ENCODE results near the gene ANKS1B.

ANKS1B gene

DNA sequence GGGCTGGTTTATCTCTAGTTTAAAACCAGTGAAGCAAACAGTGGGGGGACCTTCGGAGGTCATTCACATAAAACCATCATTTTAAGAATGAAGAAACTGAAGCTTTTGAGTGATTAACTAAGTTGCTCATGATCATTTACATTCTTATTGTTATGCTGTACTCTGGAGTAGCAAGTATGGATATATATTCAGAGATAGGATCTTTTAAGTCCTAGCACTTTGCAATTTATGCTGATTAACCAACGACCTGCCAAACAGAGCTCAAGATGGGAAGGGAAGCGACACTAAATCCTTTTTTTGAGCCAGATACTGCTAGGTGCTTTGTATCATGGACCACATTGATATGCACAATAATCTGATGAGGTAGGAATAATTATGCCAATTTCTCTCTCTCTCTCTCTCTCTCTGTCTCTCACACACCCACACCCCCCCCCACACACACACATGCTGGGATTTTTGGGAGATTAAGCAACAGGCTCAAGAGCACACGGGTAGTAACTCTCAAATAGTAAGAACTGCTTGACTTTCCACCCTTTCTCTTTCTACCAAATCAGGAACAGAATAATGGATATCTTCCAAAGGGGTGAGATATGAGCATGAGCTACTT is 1036.3 kb downstream of the ANKS1B start:
- TF ChIP-seq, protein P1, sequence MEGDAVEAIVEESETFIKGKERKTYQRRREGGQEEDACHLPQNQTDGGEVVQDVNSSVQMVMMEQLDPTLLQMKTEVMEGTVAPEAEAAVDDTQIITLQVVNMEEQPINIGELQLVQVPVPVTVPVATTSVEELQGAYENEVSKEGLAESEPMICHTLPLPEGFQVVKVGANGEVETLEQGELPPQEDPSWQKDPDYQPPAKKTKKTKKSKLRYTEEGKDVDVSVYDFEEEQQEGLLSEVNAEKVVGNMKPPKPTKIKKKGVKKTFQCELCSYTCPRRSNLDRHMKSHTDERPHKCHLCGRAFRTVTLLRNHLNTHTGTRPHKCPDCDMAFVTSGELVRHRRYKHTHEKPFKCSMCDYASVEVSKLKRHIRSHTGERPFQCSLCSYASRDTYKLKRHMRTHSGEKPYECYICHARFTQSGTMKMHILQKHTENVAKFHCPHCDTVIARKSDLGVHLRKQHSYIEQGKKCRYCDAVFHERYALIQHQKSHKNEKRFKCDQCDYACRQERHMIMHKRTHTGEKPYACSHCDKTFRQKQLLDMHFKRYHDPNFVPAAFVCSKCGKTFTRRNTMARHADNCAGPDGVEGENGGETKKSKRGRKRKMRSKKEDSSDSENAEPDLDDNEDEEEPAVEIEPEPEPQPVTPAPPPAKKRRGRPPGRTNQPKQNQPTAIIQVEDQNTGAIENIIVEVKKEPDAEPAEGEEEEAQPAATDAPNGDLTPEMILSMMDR (IDR thresholded peaks at IDR 0.05) = no peak
- H3K27ac ChIP-seq = no peak overlapping the region

DNA sequence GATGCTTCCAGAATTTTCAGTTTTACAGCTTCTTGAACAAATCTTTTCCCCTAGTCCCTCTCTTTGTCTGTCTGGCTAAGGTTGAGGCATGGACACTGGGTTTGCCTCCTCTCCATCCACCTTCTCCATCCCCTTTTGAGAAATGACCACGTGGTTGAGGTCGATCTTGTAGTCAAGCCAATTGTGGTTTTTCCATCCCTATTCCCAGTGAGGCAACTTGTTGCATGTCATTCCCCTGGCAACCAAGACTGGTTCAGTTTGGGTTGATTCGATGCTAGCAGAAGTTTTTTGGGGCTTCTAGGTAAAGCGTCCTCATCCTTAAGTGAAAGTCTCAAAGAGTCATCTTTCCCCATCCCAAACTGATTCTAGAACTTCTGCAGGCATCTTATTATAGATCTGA is 1038.9 kb downstream of the ANKS1B start:
- no peaks in the 10 kb centered on the region for H3K4me1 ChIP-seq
- H3K27me3 ChIP-seq = no peaks in the 10 kb centered on the region
- no peak overlapping the region for H3K4me3 ChIP-seq
- H3K36me3 ChIP-seq = no peaks in the 10 kb centered on the region
- no peak for DNase-seq
- intact Hi-C loops (cut with DNase I; ENCODE audit: low total_unique reads) = no loop called here
- no peaks in the 10 kb centered on the region for H3K9me3 ChIP-seq
- H3K27ac ChIP-seq = no peak overlapping the region
- TF ChIP-seq, protein P1 (IDR thresholded peaks at IDR 0.05) = no peak

More for the DNA sequence above, 1036.3 kb downstream of the ANKS1B start:
- H3K9me3 ChIP-seq = no peaks in the 10 kb centered on the region
- no peaks in the 10 kb centered on the region for H3K4me1 ChIP-seq
- DNase-seq = no peak
- H3K27me3 ChIP-seq = no peaks in the 10 kb centered on the region
- H3K4me3 ChIP-seq = no peak overlapping the region
- intact Hi-C loops (cut with DNase I; ENCODE audit: low total_unique reads) = no loop called here
- H3K36me3 ChIP-seq = no peaks in the 10 kb centered on the region

DNA sequence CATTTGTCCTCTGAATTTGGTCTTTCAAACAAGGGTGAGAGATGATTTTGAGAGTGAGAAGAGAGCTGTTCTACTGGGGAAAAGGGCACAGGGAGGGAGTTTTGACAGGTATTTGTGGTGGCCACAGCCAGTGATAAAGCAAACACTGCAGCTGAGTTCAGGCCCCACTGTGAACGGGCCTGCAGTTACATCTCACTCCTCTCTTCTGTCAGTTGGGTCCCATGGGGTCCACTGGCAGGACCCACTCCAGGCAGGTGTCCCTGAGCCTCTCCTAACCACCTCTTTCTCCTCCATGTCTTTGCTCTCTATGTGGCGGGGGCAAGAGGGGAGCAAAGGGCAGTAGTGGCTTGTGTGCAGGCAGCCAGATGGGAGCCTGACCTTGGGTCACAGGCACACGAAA is 1044.8 kb downstream of the ANKS1B start:
- Histone ChIP-seq H3K27me3 (no peaks in the 10 kb centered on the region), H3K4me1 (no peaks in the 10 kb centered on the region), H3K27ac (no peak overlapping the region), H3K36me3 (peaks cover 0 to 8% (median 0%) of the 10 kb centered on the region in 3 donors), H3K9me3 (peaks cover 0 to 4% (median 0%) of the 10 kb centered on the region in 3 donors), H3K4me3 (no peak overlapping the region)
- intact Hi-C loops (cut with DNase I; ENCODE audit: low total_unique reads) = no loop called here
- DNase-seq = no peak
- TF ChIP-seq, protein P1 (IDR thresholded peaks at IDR 0.05) = no peak

DNA sequence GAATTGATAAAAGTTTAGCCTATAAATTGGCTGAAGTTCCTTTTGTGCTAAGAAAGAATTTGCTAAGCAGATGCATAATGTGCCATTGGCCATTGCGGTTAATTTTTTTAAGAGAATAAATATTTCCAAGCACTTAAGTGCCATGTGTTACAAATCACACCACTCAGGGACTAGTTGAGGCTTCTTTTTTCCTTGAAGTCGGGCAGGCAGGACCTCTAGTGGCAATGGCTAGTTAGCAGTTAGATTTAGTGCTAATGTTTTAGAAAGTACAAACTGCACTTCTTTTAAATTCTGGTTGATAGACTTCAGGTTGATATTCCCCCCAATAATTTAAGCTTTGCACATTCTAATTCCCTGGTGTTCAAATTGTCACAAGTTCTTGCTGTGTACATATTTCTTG is 1045.4 kb downstream of the ANKS1B start:
- TF ChIP-seq, protein P1 (IDR thresholded peaks at IDR 0.05) = no peak
- intact Hi-C loops (cut with DNase I; ENCODE audit: low total_unique reads) = no loop called here
- Histone ChIP-seq H3K27ac (no peak overlapping the region), H3K27me3 (no peaks in the 10 kb centered on the region), H3K4me1 (no peaks in the 10 kb centered on the region), H3K9me3 (peaks cover 0 to 4% (median 0%) of the 10 kb centered on the region in 3 donors), H3K4me3 (no peak overlapping the region), H3K36me3 (peaks cover 0 to 8% (median 0%) of the 10 kb centered on the region in 3 donors)
- DNase-seq = no peak

DNA sequence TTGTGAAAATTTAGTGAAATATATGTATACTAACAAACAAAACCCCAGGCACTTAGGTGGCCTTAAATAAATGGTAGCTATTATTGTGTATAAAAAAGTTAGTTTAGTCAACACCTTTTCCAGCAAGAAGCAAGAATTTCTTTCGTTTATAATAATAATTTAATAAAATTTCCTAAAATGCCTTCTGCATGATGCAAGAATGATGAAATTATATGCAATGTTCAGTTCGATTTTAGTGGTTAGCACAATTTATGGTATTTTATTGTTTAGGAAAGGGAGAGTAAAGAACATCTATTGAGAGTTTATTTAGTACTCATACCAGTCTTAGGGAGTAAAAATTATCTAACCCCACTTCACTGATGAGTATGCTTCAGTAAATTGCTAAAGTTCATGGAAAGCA is 1048.9 kb downstream of the ANKS1B start:
- no peaks in the 10 kb centered on the region for H3K4me1 ChIP-seq
- H3K27ac ChIP-seq = no peak overlapping the region
- H3K36me3 ChIP-seq = peaks cover 0 to 8% (median 0%) of the 10 kb centered on the region in 3 donors
- H3K27me3 ChIP-seq = no peaks in the 10 kb centered on the region
- no peak for DNase-seq
- no peak overlapping the region for H3K4me3 ChIP-seq
- intact Hi-C loops (cut with DNase I; ENCODE audit: low total_unique reads) = no loop called here
- TF ChIP-seq, protein P1 (IDR thresholded peaks at IDR 0.05) = no peak
- peaks cover 0 to 4% (median 0%) of the 10 kb centered on the region in 3 donors for H3K9me3 ChIP-seq

DNA sequence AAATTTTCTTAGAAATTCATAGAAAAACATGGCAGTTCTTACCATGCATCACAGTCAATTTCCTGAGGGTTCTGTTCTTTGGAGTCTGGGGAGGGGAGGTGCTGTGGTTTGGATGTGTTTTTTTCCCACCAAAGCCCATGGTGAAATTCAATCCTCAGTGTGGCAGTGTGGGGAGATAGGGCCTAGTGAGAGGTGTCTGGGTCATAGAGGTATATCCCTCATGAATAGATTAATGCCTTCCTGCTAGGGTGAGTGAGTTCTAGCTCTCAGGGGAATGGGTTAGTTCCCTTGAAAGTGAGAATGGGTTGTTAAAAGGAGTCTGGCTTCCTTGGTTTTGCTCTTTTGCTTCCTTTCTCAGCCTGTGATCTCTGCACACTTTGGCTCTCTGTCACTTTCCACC is 1061.9 kb downstream of the ANKS1B start:
- Histone ChIP-seq H3K4me3 (no peak overlapping the region), H3K9me3 (no peaks in the 10 kb centered on the region), H3K4me1 (no peaks in the 10 kb centered on the region), H3K36me3 (no peaks in the 10 kb centered on the region), H3K27me3 (no peaks in the 10 kb centered on the region), H3K27ac (no peak overlapping the region)
- DNase-seq = no peak
- intact Hi-C loops (cut with DNase I; ENCODE audit: low total_unique reads) = no loop called here
- TF ChIP-seq, protein P1 (IDR thresholded peaks at IDR 0.05) = no peak
